Stomach (tissue), 9 donors: Measurements from ENCODE around the gene WWOX. TPM values are rescaled to one million over a fixed set of nuclear protein-coding genes. Genes with fewer than 3 reads are reported as not detected.

Source experiments
- DNase-seq, 2 donors: peaks; one replicate each; pipeline versions ENCODE4 v3.0.0 to v3.0.0-alpha.2; 2013 to 2019
- H3K27ac ChIP-seq, 5 donors: fragments of 200-600 bp in 4 of 5; sonication (generic) in 4 of 5; one replicate each; pipeline ENCODE4 v1.5.1; 2013 to 2019; ENCODE audit warnings: mild to moderate bottlenecking in 1 of 5, moderate library complexity in 1 of 5
- H3K27me3 ChIP-seq, 3 donors: fragments of 200-600 bp; sonication (generic); one replicate each; pipeline ENCODE4 v1.5.1; 2017 to 2019; ENCODE audit warnings: mixed run types in 1 of 3
- H3K36me3 ChIP-seq, 4 donors: fragments of 200-600 bp; sonication (generic); 1 replicate in 3 of 4; 2 replicates in 1 of 4; pipeline ENCODE4 v1.5.1; 2016 to 2019
- H3K4me1 ChIP-seq, 4 donors: fragments of 200-600 bp; sonication (generic); one replicate each; pipeline ENCODE4 v1.5.1; 2016 to 2019
- H3K4me3 ChIP-seq, 4 donors: fragments of 200-600 bp; sonication (generic) in 3 of 4; one replicate each; pipeline ENCODE4 v1.5.1; 2016 to 2019; ENCODE audit warnings: mild to moderate bottlenecking in 1 of 4
- H3K9me3 ChIP-seq, 4 donors: fragments of 200-600 bp; sonication (generic); one replicate each; pipeline ENCODE4 v1.5.1; 2016 to 2019
- EP300 ChIP-seq: sonication (generic); formaldehyde crosslinking; IDR thresholded peaks from one replicate; pipeline ENCODE4 v1.6.1; 2017; ENCODE audit warnings: antibody characterized with exemption
- POLR2A ChIP-seq, 4 donors: fragments of 450-650 bp; IDR thresholded peaks; one replicate each; pipeline ENCODE4 v1.6.1; 2016; ENCODE audit warnings: antibody characterized with exemption in 4 of 4, control low read depth in 2 of 4, mild to moderate bottlenecking in 1 of 4, moderate library complexity in 1 of 4
- POLR2AphosphoS5 ChIP-seq, 3 donors: sonication (generic); formaldehyde crosslinking; IDR thresholded peaks; one replicate each; pipeline ENCODE4 v1.6.1; 2016; ENCODE audit warnings: antibody characterized with exemption in 3 of 3
- WGBS, 5 donors: extraction: QIAGEN DNeasy Blood & Tissue Kit in 3 of 5; methylation state at CpG; one replicate each; pipeline versions ENCODE4 v1.1.5 to v1.1.7; 2013 to 2018; 5-methylcytosine and 5-hydroxymethylcytosine counted together
- intact Hi-C: fragments of 100-400 bp; cut with DNase I; formaldehyde crosslinking; loops from one replicate; pipeline ENCODE4 v1.15.1; 2023; ENCODE audit warnings: low total_unique reads
- polyA plus RNA-seq, 3 donors: library from polyadenylated mRNA; stranded (reverse); fragments of 200-250 nt; gene quantifications; one replicate each; pipeline ENCODE4 v1.2.3, GENCODE V29; 2013
- total RNA-seq, 5 donors: library from RNA; depleted of rRNA; stranded (reverse); fragments of >200 nt; gene quantifications; one replicate each; pipeline versions ENCODE4 v1.1.0 to v1.2.3, GENCODE V29; 2014 to 2016
- TF ChIP-seq, protein P1 (sequence below), 7 experiments: fragments of 450-650 bp in 4 of 7; fragments of 200-600 bp in 3 of 7; sonication (generic) in 3 of 7; IDR thresholded peaks; one replicate each; pipeline ENCODE4 v1.5.1; 2016 to 2019; ENCODE audit warnings: antibody characterized with exemption in 7 of 7, control low read depth in 2 of 7, mild to moderate bottlenecking in 1 of 7
- donor health status: healthy with polysubstance abuse.
- donor health status: Bipolar disorder and iron deficiency.
- donor health status: healthy.

WWOX gene
- total and polyA plus RNA-seq, 8 donors: 7.7 to 129 (median 48.7) TPM

DNA sequence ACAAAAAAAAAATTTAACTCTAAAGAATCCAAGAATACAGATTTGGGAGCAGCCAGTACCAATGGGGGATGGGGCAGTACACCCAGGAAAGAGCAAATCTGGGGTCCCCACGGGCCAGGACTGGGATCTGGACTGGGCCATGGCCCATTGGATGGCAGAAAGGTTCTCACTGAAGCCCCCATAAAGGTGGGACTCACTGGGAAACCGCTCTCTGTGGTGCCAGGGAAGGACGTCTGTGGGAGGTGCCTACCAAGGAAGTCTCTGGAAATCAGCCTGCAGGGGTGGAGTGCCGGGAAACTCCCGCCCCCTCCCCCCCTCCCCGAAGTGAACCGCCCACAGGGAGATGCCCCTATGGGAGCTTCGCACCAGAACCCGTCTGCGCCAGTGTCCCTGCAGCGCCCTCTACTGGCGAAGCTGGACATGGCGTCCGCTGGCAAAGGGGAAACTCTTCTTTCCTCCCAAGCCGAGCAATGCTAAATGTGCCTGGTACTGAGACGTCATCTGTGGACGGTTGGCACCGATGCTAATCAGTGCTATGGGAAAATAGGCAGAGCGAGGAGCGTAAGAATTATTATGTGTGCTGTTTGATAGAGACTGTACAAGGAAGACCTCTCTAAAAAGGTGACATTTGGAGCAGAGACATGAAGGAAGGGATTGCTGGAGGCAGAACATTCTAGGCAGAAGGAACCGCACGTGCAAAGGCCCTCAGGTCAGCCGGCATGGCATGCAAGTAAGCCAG is 671.1 kb downstream of the WWOX start:
- Histone ChIP-seq H3K9me3 (no peaks in the 10 kb centered on the region), H3K4me1 (peaks cover 7 to 12% (median 11%) of the 10 kb centered on the region in 4 donors), H3K27me3 (no peaks in the 10 kb centered on the region), H3K27ac (no peak overlapping the region), H3K4me3 (no peak overlapping the region), H3K36me3 (no peaks in the 10 kb centered on the region)
- no peak for TF ChIP-seq POLR2A (IDR thresholded peaks at IDR 0.05)
- TF ChIP-seq, protein P1, sequence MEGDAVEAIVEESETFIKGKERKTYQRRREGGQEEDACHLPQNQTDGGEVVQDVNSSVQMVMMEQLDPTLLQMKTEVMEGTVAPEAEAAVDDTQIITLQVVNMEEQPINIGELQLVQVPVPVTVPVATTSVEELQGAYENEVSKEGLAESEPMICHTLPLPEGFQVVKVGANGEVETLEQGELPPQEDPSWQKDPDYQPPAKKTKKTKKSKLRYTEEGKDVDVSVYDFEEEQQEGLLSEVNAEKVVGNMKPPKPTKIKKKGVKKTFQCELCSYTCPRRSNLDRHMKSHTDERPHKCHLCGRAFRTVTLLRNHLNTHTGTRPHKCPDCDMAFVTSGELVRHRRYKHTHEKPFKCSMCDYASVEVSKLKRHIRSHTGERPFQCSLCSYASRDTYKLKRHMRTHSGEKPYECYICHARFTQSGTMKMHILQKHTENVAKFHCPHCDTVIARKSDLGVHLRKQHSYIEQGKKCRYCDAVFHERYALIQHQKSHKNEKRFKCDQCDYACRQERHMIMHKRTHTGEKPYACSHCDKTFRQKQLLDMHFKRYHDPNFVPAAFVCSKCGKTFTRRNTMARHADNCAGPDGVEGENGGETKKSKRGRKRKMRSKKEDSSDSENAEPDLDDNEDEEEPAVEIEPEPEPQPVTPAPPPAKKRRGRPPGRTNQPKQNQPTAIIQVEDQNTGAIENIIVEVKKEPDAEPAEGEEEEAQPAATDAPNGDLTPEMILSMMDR (IDR thresholded peaks at IDR 0.05): peak in 5 of 7 experiments; percentile 43 to 91 (median 66)
- no peak for TF ChIP-seq EP300
- peak in 1 of 3 donors; percentile 14 for TF ChIP-seq POLR2AphosphoS5 (IDR thresholded peaks at IDR 0.05)
- DNase-seq: peak; percentile 72 to 78
- intact Hi-C loops: no loop called here
- WGBS, 5 donors: 27 to 36% (median 32%) methylated on average over 18 to 23 of the region's 23 CpGs

DNA sequence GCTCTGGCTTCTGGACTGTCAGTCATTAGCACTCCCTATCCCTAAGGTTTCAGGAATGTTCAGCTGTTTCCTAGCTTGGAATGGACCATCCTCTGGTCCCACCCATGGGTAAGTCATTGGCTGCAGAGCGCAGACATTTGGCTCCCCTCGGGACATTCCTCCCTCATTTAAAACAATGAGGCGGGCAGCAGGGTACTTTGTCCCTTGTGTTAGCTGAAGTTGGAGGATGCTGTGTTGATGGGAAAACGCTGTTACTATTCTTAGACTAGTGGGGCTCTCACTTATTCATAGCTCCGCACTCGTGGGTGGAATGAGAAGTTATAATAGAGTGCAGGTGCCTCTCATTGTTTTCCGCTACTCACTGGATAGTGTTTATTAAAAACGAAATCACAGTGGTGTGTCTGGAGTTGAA is 673.8 kb downstream of the WWOX start:
- Histone ChIP-seq H3K27me3 (no peaks in the 10 kb centered on the region), H3K9me3 (no peaks in the 10 kb centered on the region), H3K36me3 (no peaks in the 10 kb centered on the region), H3K27ac (no peak overlapping the region), H3K4me1 (peaks cover 7 to 12% (median 11%) of the 10 kb centered on the region in 4 donors), H3K4me3 (no peak overlapping the region)
- intact Hi-C loops: no loop called here
- 83 to 90% (median 86%) methylated on average over 8 of the region's 8 CpGs for WGBS, 5 donors
- no peak for DNase-seq
- TF ChIP-seq POLR2AphosphoS5 (IDR thresholded peaks at IDR 0.05): no peak
- no peak for TF ChIP-seq POLR2A (IDR thresholded peaks at IDR 0.05)
- TF ChIP-seq, protein P1 (IDR thresholded peaks at IDR 0.05): no peak
- TF ChIP-seq EP300: no peak

DNA sequence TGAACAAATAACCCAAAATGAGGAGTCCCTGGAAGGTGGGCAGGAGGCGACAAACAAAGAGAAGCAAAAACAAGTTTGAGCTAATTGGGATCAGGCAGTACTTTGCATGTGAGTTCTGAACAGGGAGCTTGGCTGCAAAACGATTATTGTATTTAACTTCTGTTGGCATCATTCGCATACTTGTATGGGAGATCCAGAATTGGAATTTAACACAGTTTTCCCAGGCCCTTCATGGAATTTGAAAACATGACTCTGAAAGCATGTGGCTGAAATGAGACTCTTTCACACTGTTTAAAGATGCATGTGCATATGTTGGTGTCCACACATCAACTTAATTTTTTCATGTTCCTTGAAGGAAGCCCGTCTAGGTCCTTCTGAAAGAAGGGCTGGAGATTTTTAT is 674.3 kb downstream of the WWOX start:
- TF ChIP-seq POLR2A (IDR thresholded peaks at IDR 0.05) (no peak), POLR2AphosphoS5 (IDR thresholded peaks at IDR 0.05) (no peak), EP300 (no peak)
- TF ChIP-seq, protein P1 (IDR thresholded peaks at IDR 0.05): no peak
- no peaks in the 10 kb centered on the region for H3K36me3 ChIP-seq
- 64 to 78% (median 77%) methylated on average over 4 of the region's 4 CpGs for WGBS, 5 donors
- H3K27me3 ChIP-seq: no peaks in the 10 kb centered on the region
- no peak overlapping the region for H3K4me3 ChIP-seq
- H3K9me3 ChIP-seq: no peaks in the 10 kb centered on the region
- DNase-seq: no peak
- no peak overlapping the region for H3K27ac ChIP-seq
- H3K4me1 ChIP-seq: peaks cover 7 to 12% (median 11%) of the 10 kb centered on the region in 4 donors
- intact Hi-C loops: no loop called here

DNA sequence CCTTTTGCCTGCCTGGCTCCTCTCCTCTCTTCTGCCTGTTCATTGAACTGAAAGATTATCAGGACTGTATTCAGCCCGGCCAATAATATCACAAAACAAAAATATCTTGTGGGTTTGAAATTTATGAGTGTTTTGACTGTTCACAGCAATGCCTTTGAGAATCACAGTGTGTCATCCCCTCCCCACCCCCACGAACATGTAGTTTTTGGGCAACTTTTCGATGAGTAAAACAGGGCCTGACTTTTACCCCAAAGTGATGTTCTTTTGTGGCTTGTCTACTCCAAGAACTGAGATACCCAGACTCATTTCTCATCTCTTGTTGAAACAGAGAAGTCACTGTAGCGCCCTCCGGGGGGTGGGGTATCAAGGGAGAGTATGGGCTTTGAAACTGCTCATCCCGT is 675.7 kb downstream of the WWOX start:
- Histone ChIP-seq H3K27me3 (no peaks in the 10 kb centered on the region), H3K4me3 (no peak overlapping the region), H3K27ac (no peak overlapping the region), H3K9me3 (no peaks in the 10 kb centered on the region), H3K36me3 (no peaks in the 10 kb centered on the region), H3K4me1 (peaks cover 7 to 11% (median 10%) of the 10 kb centered on the region in 4 donors)
- TF ChIP-seq POLR2A (IDR thresholded peaks at IDR 0.05): no peak
- DNase-seq: no peak
- intact Hi-C loops: no loop called here
- 81 to 89% (median 85%) methylated on average over 6 of the region's 6 CpGs for WGBS, 5 donors
